Measurements from ENCODE around the gene ATP6V0D1.

- TF ChIP-seq FOXM1 (IDR thresholded peaks at IDR 0.05; ENCODE audit: borderline replicate concordance, low read depth) (no peak), EP300 (IDR thresholded peaks at IDR 0.05; ENCODE audit: borderline replicate concordance) (no peak), CREB1 (IDR thresholded peaks at IDR 0.05; ENCODE audit: low read depth) (no peak)
- TF ChIP-seq, protein P1, sequence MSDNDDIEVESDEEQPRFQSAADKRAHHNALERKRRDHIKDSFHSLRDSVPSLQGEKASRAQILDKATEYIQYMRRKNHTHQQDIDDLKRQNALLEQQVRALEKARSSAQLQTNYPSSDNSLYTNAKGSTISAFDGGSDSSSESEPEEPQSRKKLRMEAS (IDR thresholded peaks at IDR 0.05), result no peak
These were observed 1.4 kb upstream of the ATP6V0D1 start for GRCh38 chr16:67482233-67482924.
